ENCODE measurements around the gene MOV10L1.
"Not testable (repeated sequence)": the region's sequence is repeated elsewhere in the genome, so short reads cannot be mapped to it uniquely, and the experiment has no call there.

The MOV10L1 gene

GRCh38 chr22:50078246-50078645, 11.6 kb upstream of the MOV10L1 start:
- DNase-seq (ENCODE audit: low spot score), result no peak

GRCh38 chr22:50078761-50079160, 11.0 kb upstream of the MOV10L1 start:
- no peak for DNase-seq (ENCODE audit: low spot score)

- no peak for DNase-seq (ENCODE audit: low spot score)
Observed at GRCh38 chr22:50080077-50080465, 9.7 kb upstream of the MOV10L1 start.

GRCh38 chr22:50081426-50082196, 8.2 kb upstream of the MOV10L1 start:
- DNase-seq (ENCODE audit: low spot score), result no peak

- no peak for DNase-seq (ENCODE audit: low spot score)
Observed at GRCh38 chr22:50082197-50082715, 7.5 kb upstream of the MOV10L1 start.

- no peak for DNase-seq (ENCODE audit: low spot score)
Observed at GRCh38 chr22:50082961-50083461, 6.8 kb upstream of the MOV10L1 start.

GRCh38 chr22:50083462-50084079, 6.2 kb upstream of the MOV10L1 start:
- DNase-seq (ENCODE audit: low spot score), result no peak

- no peak for DNase-seq (ENCODE audit: low spot score)
Observed at GRCh38 chr22:50084080-50084477, 5.7 kb upstream of the MOV10L1 start.

- no peak for DNase-seq (ENCODE audit: low spot score)
Observed at GRCh38 chr22:50084614-50085021, 5.2 kb upstream of the MOV10L1 start.

GRCh38 chr22:50085211-50085972, 4.4 kb upstream of the MOV10L1 start, which contains the start of gene MLC1:
MLC1 (minus strand) TSS chr22:50085426; CDS start chr22:50084902, 524 bp downstream.
- peak; percentile 6 for DNase-seq (ENCODE audit: low spot score)

GRCh38 chr22:50086526-50086925, 3.3 kb upstream of the MOV10L1 start:
- DNase-seq (ENCODE audit: low spot score), result no peak

GRCh38 chr22:50086975-50087374, 2.8 kb upstream of the MOV10L1 start:
- DNase-seq (ENCODE audit: low spot score), result not testable (repeated sequence)

- no peak for DNase-seq (ENCODE audit: low spot score)
Observed at GRCh38 chr22:50087646-50088045, 2.2 kb upstream of the MOV10L1 start.

GRCh38 chr22:50088096-50088495, 1.7 kb upstream of the MOV10L1 start:
- no peak for DNase-seq (ENCODE audit: low spot score)

- no peak for DNase-seq (ENCODE audit: low spot score)
Observed at GRCh38 chr22:50089231-50089630, 575 bp upstream of the MOV10L1 start.

- no peak for DNase-seq (ENCODE audit: low spot score)
Observed at GRCh38 chr22:50090412-50090714, 557 bp downstream of the MOV10L1 start.

GRCh38 chr22:50091092-50091768, 1.4 kb downstream of the MOV10L1 start:
- DNase-seq (ENCODE audit: low spot score), result no peak

- DNase-seq (ENCODE audit: low spot score), result no peak
Observed at GRCh38 chr22:50092342-50092741, 2.5 kb downstream of the MOV10L1 start.

- no peak for DNase-seq (ENCODE audit: low spot score)
Observed at GRCh38 chr22:50098052-50098451, 8.2 kb downstream of the MOV10L1 start.

- no peak for DNase-seq (ENCODE audit: low spot score)
Observed at GRCh38 chr22:50101870-50102565, 12.2 kb downstream of the MOV10L1 start.

- DNase-seq (ENCODE audit: low spot score), result no peak
Observed at GRCh38 chr22:50102946-50103345, 13.1 kb downstream of the MOV10L1 start.
